Astrocyte (in vitro differentiated cells and primary cell): Measurements from ENCODE around the gene MEAF6. TPM values are rescaled to one million over a fixed set of nuclear protein-coding genes. Genes with fewer than 3 reads are reported as not detected.

ENCODE experiments used
- DNase-seq: peaks from one replicate; pipeline ENCODE4 v3.0.0-alpha.2; 2010; ENCODE audit warnings: low read depth
- FAIRE-seq: peaks from 2 replicates; lab custom pipeline; 2011; peaks lifted over from hg19 to GRCh38; lab: Jason Lieb, UNC
- H2AFZ ChIP-seq: 2 replicates; pipeline ENCODE4 v1.6.0; 2012; ENCODE audit warnings: low read depth, low read length, inconsistent platforms
- H3K27ac ChIP-seq: 2 replicates; pipeline ENCODE4 v1.5.1; 2011; ENCODE audit warnings: low read depth, low read length, inconsistent platforms
- H3K27me3 ChIP-seq: 2 replicates; pipeline ENCODE4 v1.6.0; 2011; ENCODE audit warnings: low read length, inconsistent platforms; ENCODE audit not compliant: insufficient read depth
- H3K36me3 ChIP-seq: 2 replicates; pipeline ENCODE4 v1.5.1; 2011; ENCODE audit warnings: low read length, inconsistent platforms; ENCODE audit not compliant: insufficient read depth
- H3K4me1 ChIP-seq: 2 replicates; pipeline ENCODE4 v1.5.1; 2011; ENCODE audit warnings: low read length, inconsistent platforms; ENCODE audit not compliant: insufficient read depth
- H3K4me2 ChIP-seq: 2 replicates; pipeline ENCODE4 v1.6.0; 2012; ENCODE audit warnings: low read length, inconsistent platforms
- H3K4me3 ChIP-seq: 2 replicates; pipeline ENCODE4 v1.5.1; 2011; ENCODE audit warnings: low read depth, mild to moderate bottlenecking, low read length, inconsistent platforms; ENCODE audit not compliant: insufficient read depth
- H3K79me2 ChIP-seq: 2 replicates; pipeline ENCODE4 v1.6.0; 2012; ENCODE audit warnings: mild to moderate bottlenecking, low read length, inconsistent platforms; ENCODE audit not compliant: insufficient read depth
- H3K9ac ChIP-seq: 2 replicates; pipeline ENCODE4 v1.6.0; 2012; ENCODE audit warnings: mild to moderate bottlenecking, low read length, inconsistent platforms
- H3K9me3 ChIP-seq: 2 replicates; pipeline ENCODE4 v1.5.1; 2012; ENCODE audit warnings: low read depth, mild to moderate bottlenecking, low read length, inconsistent platforms; ENCODE audit not compliant: insufficient read depth
- H4K20me1 ChIP-seq: 2 replicates; pipeline ENCODE4 v1.6.0; 2012; ENCODE audit warnings: low read length, inconsistent platforms; ENCODE audit not compliant: insufficient read depth
- H3K27ac Mint-ChIP-seq: one replicate; pipeline ENCODE4 v1.8.0; 2021; ENCODE audit warnings: mild to moderate bottlenecking, mixed read lengths; ENCODE audit not compliant: unreplicated experiment
- H3K27me3 Mint-ChIP-seq: one replicate; pipeline ENCODE4 v1.8.0; 2021; ENCODE audit warnings: low read depth, mixed read lengths; ENCODE audit not compliant: unreplicated experiment
- H3K36me3 Mint-ChIP-seq: one replicate; pipeline ENCODE4 v1.8.0; 2021; ENCODE audit warnings: low read depth, mixed read lengths; ENCODE audit not compliant: unreplicated experiment
- H3K4me1 Mint-ChIP-seq: one replicate; pipeline ENCODE4 v1.8.0; 2021; ENCODE audit warnings: low read depth, mixed read lengths; ENCODE audit not compliant: unreplicated experiment
- H3K4me3 Mint-ChIP-seq: one replicate; pipeline ENCODE4 v1.8.0; 2021; ENCODE audit warnings: mild to moderate bottlenecking, moderate library complexity, mixed read lengths; ENCODE audit not compliant: unreplicated experiment
- H3K9me3 Mint-ChIP-seq: one replicate; pipeline ENCODE4 v1.8.0; 2021; ENCODE audit warnings: mild to moderate bottlenecking, mixed read lengths; ENCODE audit not compliant: unreplicated experiment
- CTCF ChIP-seq: IDR thresholded peaks from 2 replicates; pipeline ENCODE4 v1.5.1; 2011; ENCODE audit warnings: low read depth, mild to moderate bottlenecking, inconsistent platforms, low read length, moderate library complexity; ENCODE audit not compliant: insufficient read depth
- EZH2 ChIP-seq: IDR thresholded peaks from 2 replicates; pipeline ENCODE4 v1.6.1; 2012; ENCODE audit warnings: mild to moderate bottlenecking, low read length, inconsistent platforms; ENCODE audit not compliant: insufficient read depth
- total RNA-seq: library from RNA; stranded (reverse); gene quantifications from 2 replicates; pipeline ENCODE4 v1.2.1, GENCODE V29; 2021

Gene MEAF6
- total RNA-seq, 1 donor from 2014 or later = 49.0 TPM

- H3K9me3 ChIP-seq = no peaks in the 10 kb centered on the region
- peaks cover 34% of the 10 kb centered on the region for H3K36me3 ChIP-seq
- Mint-ChIP-seq H3K4me1 (peaks cover 24% of the 10 kb centered on the region), H3K9me3 (no peaks in the 10 kb centered on the region), H3K27ac (no peak overlapping the region), H3K36me3 (peaks cover 4% of the 10 kb centered on the region), H3K4me3 (no peak overlapping the region), H3K27me3 (no peaks in the 10 kb centered on the region)
- no peak overlapping the region for H2AFZ ChIP-seq
- peaks cover 40% of the 10 kb centered on the region for H3K79me2 ChIP-seq
- no peak overlapping the region for H3K9ac ChIP-seq
- no peak for TF ChIP-seq EZH2
- no peak for TF ChIP-seq CTCF
- peaks cover 67% of the 10 kb centered on the region for H4K20me1 ChIP-seq
- FAIRE-seq = no peak
- H3K4me1 ChIP-seq = peaks cover 40% of the 10 kb centered on the region
- no peaks in the 10 kb centered on the region for H3K27me3 ChIP-seq
- H3K4me3 ChIP-seq = no peak overlapping the region
- H3K27ac ChIP-seq = no peak overlapping the region
- no peak overlapping the region for H3K4me2 ChIP-seq
- no peak for DNase-seq
Observed at GRCh38 chr1:37482796-37483744, 31.5 kb downstream of the MEAF6 start.

- Mint-ChIP-seq H3K36me3 (peaks cover 7% of the 10 kb centered on the region), H3K9me3 (no peaks in the 10 kb centered on the region), H3K4me1 (peaks cover 25% of the 10 kb centered on the region), H3K27ac (no peak overlapping the region), H3K4me3 (no peak overlapping the region), H3K27me3 (no peaks in the 10 kb centered on the region)
- H3K27me3 ChIP-seq = no peaks in the 10 kb centered on the region
- peaks cover 75% of the 10 kb centered on the region for H4K20me1 ChIP-seq
- H3K4me1 ChIP-seq = peaks cover 47% of the 10 kb centered on the region
- H3K4me2 ChIP-seq = no peak overlapping the region
- no peak overlapping the region for H2AFZ ChIP-seq
- H3K4me3 ChIP-seq = no peak overlapping the region
- peaks cover 34% of the 10 kb centered on the region for H3K36me3 ChIP-seq
- FAIRE-seq (no peak), DNase-seq (no peak)
- peaks cover 49% of the 10 kb centered on the region for H3K79me2 ChIP-seq
- H3K9me3 ChIP-seq = no peaks in the 10 kb centered on the region
- H3K27ac ChIP-seq = no peak overlapping the region
- no peak for TF ChIP-seq CTCF
- no peak for TF ChIP-seq EZH2
- no peak overlapping the region for H3K9ac ChIP-seq
Observed at GRCh38 chr1:37482004-37482785, 32.4 kb downstream of the MEAF6 start.
